Mononuclear cell (primary cell): ENCODE data around the gene OR1M1. TPM values are rescaled to one million over a fixed set of nuclear protein-coding genes. Genes with fewer than 3 reads are reported as not detected.
"Not testable (repeated sequence)": the region's sequence is repeated elsewhere in the genome, so short reads cannot be mapped to it uniquely, and the experiment has no call there.

ENCODE experiments used
- H3K27me3 ChIP-seq: 2 replicates; pipeline ENCODE4 v1.6.0; 2011; ENCODE audit warnings: low read length, control low read depth; ENCODE audit not compliant: insufficient read depth
- H3K4me1 ChIP-seq: 2 replicates; pipeline ENCODE4 v1.5.1; 2011; ENCODE audit warnings: mild to moderate bottlenecking, low read length, control low read depth; ENCODE audit not compliant: insufficient read depth
- H3K4me3 ChIP-seq: 2 replicates; pipeline ENCODE4 v1.5.1; 2011; ENCODE audit warnings: mild to moderate bottlenecking, low read length, moderate library complexity
- H3K9me3 ChIP-seq: 2 replicates; pipeline ENCODE4 v1.5.1; 2011; ENCODE audit warnings: low read depth, mild to moderate bottlenecking, control low read depth, low read length
- total RNA-seq: library from RNA; depleted of rRNA; stranded (reverse); fragments of >200 nt; gene quantifications from one replicate; pipeline ENCODE4 v1.2.3, GENCODE V29; 2012

OR1M1 gene
- total RNA-seq, 1 donor = not detected

DNA sequence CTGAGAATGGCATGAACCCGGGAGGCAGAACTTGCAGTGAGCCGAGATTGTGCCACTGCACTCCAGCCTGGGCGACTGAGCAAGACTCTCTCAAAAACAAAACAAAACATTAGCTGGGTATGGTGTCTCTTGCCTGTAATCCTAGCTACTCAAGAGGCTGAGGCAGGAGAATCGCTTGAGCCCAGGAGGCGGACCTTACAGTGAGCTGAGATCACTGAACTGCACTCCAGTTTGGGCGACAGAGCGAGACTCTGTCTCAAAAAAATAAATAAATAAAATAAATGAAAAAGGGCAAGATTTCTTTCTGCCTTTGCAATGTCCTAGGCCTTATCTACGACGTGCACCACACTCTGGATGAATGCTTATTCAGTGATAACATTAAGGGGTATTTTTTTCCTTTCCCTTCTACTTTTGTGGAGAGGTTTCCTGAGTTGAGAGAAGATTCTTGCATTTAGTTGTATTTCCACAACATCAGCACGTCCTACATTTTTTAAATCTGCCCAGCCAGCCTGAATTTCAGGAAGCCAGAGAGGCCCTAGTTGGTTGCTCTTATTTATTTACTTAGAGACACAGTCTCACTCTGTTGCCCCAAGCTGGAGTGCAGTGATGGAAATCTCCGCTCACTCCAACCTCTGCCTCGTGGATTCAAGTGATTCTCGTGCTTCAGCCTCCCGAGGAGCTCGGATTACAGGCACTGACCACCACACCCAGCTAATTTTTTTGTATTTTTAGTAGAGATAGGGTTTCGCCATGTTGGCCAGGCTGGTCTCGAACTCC lies 26.1 kb upstream of the OR1M1 start:
- Histone ChIP-seq H3K9me3 (no peaks in the 10 kb centered on the region), H3K27me3 (no peaks in the 10 kb centered on the region), H3K4me3 (no peak overlapping the region), H3K4me1 (no peaks in the 10 kb centered on the region)

DNA sequence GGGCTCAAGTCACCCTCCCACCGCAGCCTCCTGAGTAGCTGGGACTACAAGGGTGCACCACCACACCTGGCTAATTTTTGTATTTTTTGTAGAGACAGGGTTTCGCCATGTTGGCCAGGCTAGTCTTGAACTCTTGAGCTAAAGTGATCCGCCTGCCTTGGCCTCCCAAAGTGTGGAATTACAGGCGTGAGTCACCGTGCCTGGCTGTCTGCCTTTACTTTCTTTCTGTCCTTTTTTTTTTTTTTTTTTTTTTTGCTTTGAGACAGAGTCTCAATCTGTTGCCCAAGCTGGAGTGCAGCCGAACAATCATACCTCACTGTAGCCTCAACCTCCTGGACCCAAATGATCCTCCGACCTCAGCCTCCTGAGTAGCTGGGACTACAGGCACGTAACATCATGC lies 25.0 kb upstream of the OR1M1 start:
- Histone ChIP-seq H3K4me3 (no peak overlapping the region), H3K4me1 (no peaks in the 10 kb centered on the region), H3K27me3 (no peaks in the 10 kb centered on the region), H3K9me3 (no peaks in the 10 kb centered on the region)

- Histone ChIP-seq H3K27me3 (no peaks in the 10 kb centered on the region), H3K9me3 (no peaks in the 10 kb centered on the region), H3K4me1 (no peaks in the 10 kb centered on the region), H3K4me3 (no peak overlapping the region)
Observed at GRCh38 chr19:9065457-9066014, 21.3 kb upstream of the OR1M1 start.

- Histone ChIP-seq H3K4me1 (no peaks in the 10 kb centered on the region), H3K4me3 (no peak overlapping the region), H3K27me3 (no peaks in the 10 kb centered on the region), H3K9me3 (no peaks in the 10 kb centered on the region)
Observed at GRCh38 chr19:9070066-9070465, 16.8 kb upstream of the OR1M1 start.

- not testable (repeated sequence) for H3K4me1 ChIP-seq, H3K27me3 ChIP-seq, H3K4me3 ChIP-seq, H3K9me3 ChIP-seq
Observed at GRCh38 chr19:9071720-9072119, 15.1 kb upstream of the OR1M1 start.

DNA sequence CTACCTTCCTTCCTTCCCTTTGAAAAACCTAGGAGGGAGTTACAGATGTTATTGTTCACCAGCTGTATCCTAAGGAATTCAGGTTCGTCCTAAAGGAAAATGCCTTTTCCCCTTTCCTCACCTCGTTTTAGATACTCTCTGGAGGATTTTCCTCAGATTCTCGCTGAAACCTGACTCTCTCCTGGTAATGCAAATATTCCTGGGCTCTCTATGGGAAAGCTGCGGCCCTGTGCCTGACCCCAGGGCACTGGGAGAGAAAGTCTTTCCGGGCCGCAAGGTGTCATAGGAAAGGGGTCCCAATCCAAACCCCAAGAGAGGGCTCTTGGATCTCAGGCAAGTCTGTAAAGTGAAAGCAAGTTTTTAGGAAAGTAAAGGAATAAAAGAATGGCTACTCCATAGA lies 13.1 kb upstream of the OR1M1 start:
- H3K27me3 ChIP-seq = no peaks in the 10 kb centered on the region
- H3K4me3 ChIP-seq = no peak overlapping the region
- H3K9me3 ChIP-seq = no peaks in the 10 kb centered on the region
- H3K4me1 ChIP-seq = no peaks in the 10 kb centered on the region

DNA sequence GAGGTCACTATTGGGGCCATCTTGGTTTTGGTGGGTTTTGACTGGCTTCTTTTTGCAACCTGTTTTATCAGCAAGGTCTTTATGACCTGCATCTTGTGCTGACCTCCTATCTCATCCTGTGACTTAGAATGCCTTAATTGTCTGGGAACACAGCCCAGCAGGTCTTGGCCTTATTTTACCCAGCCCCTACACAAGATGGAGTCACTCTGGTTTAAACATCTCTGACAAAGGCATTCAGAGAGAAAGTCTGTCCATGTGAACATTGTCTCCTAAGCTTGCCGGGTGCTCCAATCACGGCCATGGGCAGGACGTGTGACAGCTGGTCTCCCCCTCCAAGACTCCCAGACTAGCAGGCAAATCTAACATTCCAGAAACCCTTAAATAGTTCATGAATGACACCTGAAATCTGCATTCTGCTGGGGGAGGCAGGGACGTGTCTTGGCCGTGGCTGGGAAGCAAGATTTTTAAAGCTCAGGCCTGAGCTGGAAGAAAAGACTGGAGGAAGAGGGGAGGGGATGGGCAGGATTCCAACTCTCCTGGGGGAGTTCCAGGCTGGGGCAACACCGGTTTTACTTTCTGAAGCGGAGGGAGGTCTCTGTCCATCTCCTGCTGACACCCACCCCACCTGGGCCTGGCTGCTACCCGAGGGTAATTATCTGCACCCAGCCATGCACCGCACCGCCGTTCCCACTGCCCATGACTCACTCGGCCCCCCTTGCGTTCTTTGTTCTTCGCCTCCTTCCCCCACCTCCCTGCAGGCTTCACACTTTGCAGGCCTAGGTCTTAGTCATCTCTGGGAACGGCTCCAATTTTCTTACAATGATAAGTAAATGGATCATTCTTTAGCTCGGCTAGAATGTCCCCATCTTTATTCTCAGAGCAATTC lies 11.6 kb upstream of the OR1M1 start:
- no peak overlapping the region for H3K4me3 ChIP-seq
- no peaks in the 10 kb centered on the region for H3K9me3 ChIP-seq
- no peaks in the 10 kb centered on the region for H3K4me1 ChIP-seq

GRCh38 chr19:9076901-9077300 lies 10.0 kb upstream of the OR1M1 start:
- Histone ChIP-seq H3K27me3 (no peaks in the 10 kb centered on the region), H3K4me3 (no peak overlapping the region), H3K9me3 (no peaks in the 10 kb centered on the region), H3K4me1 (no peaks in the 10 kb centered on the region)

More for the DNA sequence above, 11.6 kb upstream of the OR1M1 start:
- H3K27me3 ChIP-seq = no peaks in the 10 kb centered on the region

DNA sequence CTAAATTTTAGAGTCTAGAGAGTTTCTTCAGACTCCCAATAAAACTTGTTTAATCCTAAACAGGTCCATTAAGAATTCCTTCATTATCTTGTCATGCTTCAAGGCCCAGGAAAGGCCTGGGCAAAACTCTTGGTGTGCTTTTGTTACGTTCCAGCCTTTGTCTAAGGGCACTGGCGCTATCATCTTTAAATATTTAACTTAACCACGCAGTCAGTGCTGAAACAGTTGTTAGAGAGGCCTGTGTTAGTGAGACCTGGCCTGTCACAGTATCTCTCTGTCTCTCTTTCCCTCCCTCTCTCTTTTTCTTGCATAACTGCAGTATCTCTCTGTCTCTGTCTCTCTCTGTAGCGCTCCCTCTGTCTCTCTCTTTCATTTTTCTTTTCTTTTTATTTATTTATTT lies 8.2 kb upstream of the OR1M1 start:
- Histone ChIP-seq H3K4me1 (no peaks in the 10 kb centered on the region), H3K27me3 (no peaks in the 10 kb centered on the region), H3K4me3 (no peak overlapping the region), H3K9me3 (no peaks in the 10 kb centered on the region)

- no peaks in the 10 kb centered on the region for H3K9me3 ChIP-seq
- no peaks in the 10 kb centered on the region for H3K27me3 ChIP-seq
- no peaks in the 10 kb centered on the region for H3K4me1 ChIP-seq
- no peak within 1 kb of the TSS for H3K4me3 ChIP-seq
Observed at GRCh38 chr19:9107375-9107774, 20.5 kb downstream of the OR1M1 start, which contains the start of gene OR7G2. TSS of gene OR7G2 (minus strand) at chr19:9107475. CDS start at chr19:9103243, 4,232 bp downstream.

- Histone ChIP-seq H3K4me1 (no peaks in the 10 kb centered on the region), H3K27me3 (no peaks in the 10 kb centered on the region), H3K9me3 (no peaks in the 10 kb centered on the region), H3K4me3 (no peak overlapping the region)
Observed at GRCh38 chr19:9109959-9110358, 23.1 kb downstream of the OR1M1 start.

GRCh38 chr19:9115307-9115813 lies 28.5 kb downstream of the OR1M1 start, which contains the start of gene OR7G1:
TSS of gene OR7G1 (minus strand) at chr19:9115763. CDS start at chr19:9115763, 0 bp downstream.
- Histone ChIP-seq H3K9me3 (no peaks in the 10 kb centered on the region), H3K27me3 (no peaks in the 10 kb centered on the region), H3K4me3 (no peak within 1 kb of the TSS), H3K4me1 (no peaks in the 10 kb centered on the region)

DNA sequence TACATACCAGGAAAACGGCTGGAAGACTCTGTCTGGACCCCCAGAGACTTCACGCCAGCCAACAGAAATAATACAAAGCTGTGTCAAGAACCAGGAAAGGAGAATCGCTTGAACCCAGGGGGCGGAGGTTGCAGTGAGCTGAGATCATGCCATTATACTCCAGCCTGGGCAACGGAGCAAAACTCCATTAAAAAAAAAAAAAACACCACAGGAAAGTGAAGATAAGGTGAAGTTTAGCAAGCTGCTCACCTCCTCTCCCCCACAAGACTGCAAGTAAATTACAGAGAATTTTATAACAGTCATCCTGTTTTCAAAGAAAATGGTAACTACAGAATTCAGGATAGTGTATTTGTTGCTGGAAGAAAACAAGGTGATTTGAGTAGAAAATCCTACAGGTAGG lies 29.7 kb downstream of the OR1M1 start:
- Histone ChIP-seq H3K4me3 (no peak overlapping the region), H3K4me1 (no peaks in the 10 kb centered on the region), H3K27me3 (no peaks in the 10 kb centered on the region), H3K9me3 (no peaks in the 10 kb centered on the region)

DNA sequence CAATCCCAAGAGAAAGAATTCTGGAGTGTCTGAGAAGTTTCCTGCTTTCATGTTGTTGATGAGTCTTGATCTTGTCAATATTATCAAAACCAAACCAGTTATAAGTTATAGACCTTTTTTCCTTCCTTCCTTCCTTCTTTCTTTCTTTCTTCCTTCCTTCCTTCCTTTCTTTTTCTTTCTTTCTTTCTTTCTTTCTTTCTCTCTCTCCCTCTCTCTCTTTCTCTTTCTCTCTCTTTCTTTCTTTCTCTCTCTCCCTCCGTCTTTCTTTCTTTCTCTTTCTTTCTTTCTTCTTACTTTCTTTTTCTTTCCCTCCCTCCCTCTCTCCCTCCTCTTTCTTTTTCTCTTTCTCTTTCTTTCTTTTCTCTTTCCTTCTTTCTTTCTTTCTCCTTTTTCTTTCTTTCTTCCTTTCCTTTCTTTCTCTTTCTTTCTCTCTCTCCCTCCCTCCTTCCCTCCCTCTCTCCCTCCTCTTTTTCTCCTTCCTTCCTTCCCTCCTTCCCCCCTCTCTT lies 40.1 kb downstream of the OR1M1 start, which contains the start of gene OR7G3:
Gene OR7G3 (minus strand): TSS at position 51 of the 506 bp plus-strand sequence. CDS start 0 bp downstream, at position 51.
- Histone ChIP-seq H3K4me3 (no peak within 1 kb of the TSS), H3K27me3 (no peaks in the 10 kb centered on the region), H3K9me3 (no peaks in the 10 kb centered on the region), H3K4me1 (no peaks in the 10 kb centered on the region)

DNA sequence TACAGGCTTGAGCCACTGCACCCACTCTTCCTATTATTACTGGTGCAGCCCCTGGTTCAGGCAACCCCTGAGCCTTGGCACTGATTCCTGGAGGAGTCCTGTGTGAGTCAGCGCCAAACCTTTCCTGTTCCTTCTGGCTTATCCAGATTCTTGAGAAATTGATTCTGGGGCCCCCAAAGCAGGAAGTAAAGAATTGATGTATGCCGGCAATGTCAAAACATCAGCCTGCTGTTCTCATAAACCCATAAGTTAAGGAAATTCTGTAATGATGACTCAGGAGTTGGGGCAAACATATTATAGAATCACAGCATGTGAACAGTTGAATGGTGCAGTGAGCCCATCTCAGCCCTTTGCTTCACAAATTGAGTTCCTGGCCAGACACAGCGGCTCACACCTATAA lies 41.3 kb downstream of the OR1M1 start:
- H3K4me1 ChIP-seq = no peaks in the 10 kb centered on the region
- no peaks in the 10 kb centered on the region for H3K27me3 ChIP-seq
- no peak overlapping the region for H3K4me3 ChIP-seq
- H3K9me3 ChIP-seq = no peaks in the 10 kb centered on the region
